Body of pancreas (tissue), 4 donors: ENCODE measurements around the gene C4orf50.

Experiments
- POLR2A ChIP-seq, 3 donors: fragments of 450-650 bp; IDR thresholded peaks; one replicate each; pipeline ENCODE4 v1.6.1; 2016; ENCODE audit warnings: antibody characterized with exemption in 3 of 3, mild to moderate bottlenecking in 2 of 3
- TF ChIP-seq, protein P1 (sequence below), 7 experiments: fragments of 450-650 bp in 4 of 7; fragments of 200-600 bp in 3 of 7; sonication (generic) in 3 of 7; IDR thresholded peaks; one replicate each; pipeline ENCODE4 v1.5.1; 2016 to 2019; ENCODE audit warnings: antibody characterized with exemption in 7 of 7

DNA sequence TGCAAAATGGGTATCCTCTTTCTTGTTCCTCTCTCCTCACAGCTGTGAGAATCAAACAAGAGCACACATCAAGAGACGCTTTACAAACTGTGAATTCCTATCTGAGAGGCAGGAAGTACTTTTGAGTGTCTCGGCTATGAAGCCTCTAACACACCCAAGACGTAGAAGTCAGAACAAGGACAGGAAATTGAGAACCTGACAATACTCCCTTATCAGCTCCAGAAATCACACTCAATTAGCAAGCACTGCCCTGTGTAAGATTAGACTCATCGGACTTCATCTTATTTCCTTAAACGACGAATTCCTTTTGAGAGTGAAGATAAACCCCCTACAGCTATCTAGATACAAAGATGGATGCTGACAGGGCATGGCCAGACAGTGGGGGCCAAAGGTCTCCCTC, 74.7 kb downstream of the C4orf50 start:
- TF ChIP-seq, protein P1, sequence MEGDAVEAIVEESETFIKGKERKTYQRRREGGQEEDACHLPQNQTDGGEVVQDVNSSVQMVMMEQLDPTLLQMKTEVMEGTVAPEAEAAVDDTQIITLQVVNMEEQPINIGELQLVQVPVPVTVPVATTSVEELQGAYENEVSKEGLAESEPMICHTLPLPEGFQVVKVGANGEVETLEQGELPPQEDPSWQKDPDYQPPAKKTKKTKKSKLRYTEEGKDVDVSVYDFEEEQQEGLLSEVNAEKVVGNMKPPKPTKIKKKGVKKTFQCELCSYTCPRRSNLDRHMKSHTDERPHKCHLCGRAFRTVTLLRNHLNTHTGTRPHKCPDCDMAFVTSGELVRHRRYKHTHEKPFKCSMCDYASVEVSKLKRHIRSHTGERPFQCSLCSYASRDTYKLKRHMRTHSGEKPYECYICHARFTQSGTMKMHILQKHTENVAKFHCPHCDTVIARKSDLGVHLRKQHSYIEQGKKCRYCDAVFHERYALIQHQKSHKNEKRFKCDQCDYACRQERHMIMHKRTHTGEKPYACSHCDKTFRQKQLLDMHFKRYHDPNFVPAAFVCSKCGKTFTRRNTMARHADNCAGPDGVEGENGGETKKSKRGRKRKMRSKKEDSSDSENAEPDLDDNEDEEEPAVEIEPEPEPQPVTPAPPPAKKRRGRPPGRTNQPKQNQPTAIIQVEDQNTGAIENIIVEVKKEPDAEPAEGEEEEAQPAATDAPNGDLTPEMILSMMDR (IDR thresholded peaks at IDR 0.05), result no peak
- TF ChIP-seq POLR2A (IDR thresholded peaks at IDR 0.05), result no peak
